Transverse colon (tissue), 4 donors: ENCODE measurements around the gene PTPRR. TPM values are rescaled to one million over a fixed set of nuclear protein-coding genes. Genes with fewer than 3 reads are reported as not detected.

Experiments used
- DNase-seq: peaks from one replicate; pipeline ENCODE4 v3.0.0-alpha.2; 2019
- H3K27ac ChIP-seq, 4 donors: fragments of 200-600 bp; sonication (generic); 2 replicates each; pipeline ENCODE4 v1.5.1; 2016 to 2018; ENCODE audit warnings: inconsistent platforms in 4 of 4
- H3K27me3 ChIP-seq: fragments of 200-600 bp; sonication (generic); 2 replicates; pipeline ENCODE4 v1.5.1; 2017; ENCODE audit warnings: inconsistent platforms
- H3K36me3 ChIP-seq, 4 donors: fragments of 200-600 bp; sonication (generic); 2 replicates each; pipeline ENCODE4 v1.5.1; 2017 to 2019; ENCODE audit warnings: inconsistent platforms in 4 of 4
- H3K4me1 ChIP-seq, 4 donors: fragments of 200-600 bp; sonication (generic); 2 replicates each; pipeline ENCODE4 v1.5.1; 2017 to 2020; ENCODE audit warnings: inconsistent platforms in 4 of 4
- H3K4me3 ChIP-seq, 4 donors: fragments of 200-600 bp; sonication (generic); 1 replicate in 1 of 4; 2 replicates in 3 of 4; pipeline versions ENCODE4 v1.5.1 to v1.6.1; 2017 to 2019; ENCODE audit warnings: inconsistent platforms in 4 of 4
- H3K9me3 ChIP-seq, 2 donors: fragments of 200-600 bp; sonication (generic); 2 replicates each; pipeline ENCODE4 v1.5.1; 2017 to 2019; ENCODE audit warnings: inconsistent platforms in 2 of 2
- EP300 ChIP-seq: sonication (generic); formaldehyde crosslinking; IDR thresholded peaks from one replicate; pipeline ENCODE4 v1.6.1; 2017; ENCODE audit warnings: antibody characterized with exemption, low read depth
- POLR2A ChIP-seq: fragments of 450-650 bp; IDR thresholded peaks from one replicate; pipeline ENCODE4 v1.6.1; 2016; ENCODE audit warnings: antibody characterized with exemption, mild to moderate bottlenecking, moderate library complexity
- POLR2AphosphoS5 ChIP-seq, 3 donors: sonication (generic); formaldehyde crosslinking; IDR thresholded peaks; one replicate each; pipeline ENCODE4 v1.6.1; 2016; ENCODE audit warnings: antibody characterized with exemption in 3 of 3
- WGBS, 2 donors: methylation state at CpG; one replicate each; pipeline ENCODE4 v1.1.5; 2018; ENCODE audit warnings: low coverage in 1 of 2; 5-methylcytosine and 5-hydroxymethylcytosine counted together
- in situ Hi-C, 4 donors: fragments of 200-750 bp; cut with MboI; loops; one replicate each; pipeline versions ENCODE4 v1.15.0 to v1.15.1; 2017; ENCODE audit warnings: low sequenced_read_pairs in 3 of 4, low pct_ligation_motif_present in 1 of 4, low pct_unique_long_range_greater_than_20kb in 1 of 4
- intact Hi-C: fragments of 100-400 bp; cut with DNase I; formaldehyde crosslinking; loops from one replicate; pipeline ENCODE4 v1.15.1; 2023; ENCODE audit warnings: low total_unique reads
- total RNA-seq, 4 donors: library from RNA; depleted of rRNA; stranded (reverse); fragments of >200 nt; gene quantifications; one replicate each; pipeline ENCODE4 v1.1.0, GENCODE V29; 2016
- TF ChIP-seq, protein P1 (sequence below), 5 experiments: fragments of 200-600 bp in 3 of 5; fragments of 450-650 bp in 2 of 5; sonication (generic) in 3 of 5; IDR thresholded peaks; 1 replicate in 2 of 5; 2 replicates in 3 of 5; pipeline ENCODE4 v1.5.1; 2016 to 2017; ENCODE audit warnings: antibody characterized with exemption in 5 of 5, inconsistent platforms in 3 of 5, mild to moderate bottlenecking in 2 of 5, moderate library complexity in 1 of 5

PTPRR gene
- total RNA-seq, 4 donors from 2014 or later = 13.2 to 50.9 (median 31.4) TPM; not detected in 1

DNA sequence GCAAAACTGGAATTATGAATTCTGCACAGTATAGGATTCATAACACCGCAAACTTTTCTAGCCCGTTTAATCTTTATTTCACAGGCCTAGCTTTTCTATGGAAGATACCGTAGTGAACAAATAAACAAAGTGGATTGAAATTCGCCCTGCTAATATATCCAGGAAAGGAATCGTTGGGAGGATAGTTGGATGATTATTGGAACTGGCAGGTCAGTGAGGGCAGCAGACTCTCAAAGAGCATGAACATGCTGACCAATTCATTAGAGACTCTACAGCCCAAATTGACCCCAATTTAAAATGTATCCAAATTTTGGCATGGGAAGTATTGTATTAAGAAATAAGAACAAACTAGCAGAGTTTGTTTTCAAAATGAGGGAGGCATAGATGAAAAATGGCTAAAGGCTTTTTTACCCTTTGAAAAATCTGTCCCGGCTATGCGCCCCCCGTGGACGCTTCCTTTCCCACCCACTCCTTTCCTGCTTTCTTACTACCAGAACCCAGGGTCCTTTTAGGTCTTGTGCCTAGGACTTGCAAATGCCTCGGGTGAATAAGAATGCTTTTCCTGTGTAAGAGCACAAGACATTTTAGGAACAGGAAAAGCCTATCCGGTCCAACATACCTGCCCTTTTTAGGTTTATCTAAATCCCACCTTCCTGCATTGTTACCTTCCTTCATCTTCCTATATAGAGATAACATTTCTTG, 198.7 kb downstream of the PTPRR start:
- 62 to 74% methylated on average over 11 of the region's 11 CpGs for WGBS, 2 donors
- peaks cover 0 to 7% (median 0%) of the 10 kb centered on the region in 4 donors for H3K4me1 ChIP-seq
- in situ Hi-C loops (loop anchor here in 3 of 4 donors (10.0 kb wide), 3 partner anchors 127 to 847 kb away; no protein-coding TSS in a partner anchor), intact Hi-C loops (loop anchor here (10.0 kb wide), 1 partner anchor 847 kb away; no protein-coding TSS in a partner anchor)
- DNase-seq = no peak
- H3K27ac ChIP-seq = no peak overlapping the region
- no peak overlapping the region for H3K4me3 ChIP-seq
- no peaks in the 10 kb centered on the region for H3K27me3 ChIP-seq
- TF ChIP-seq, protein P1, sequence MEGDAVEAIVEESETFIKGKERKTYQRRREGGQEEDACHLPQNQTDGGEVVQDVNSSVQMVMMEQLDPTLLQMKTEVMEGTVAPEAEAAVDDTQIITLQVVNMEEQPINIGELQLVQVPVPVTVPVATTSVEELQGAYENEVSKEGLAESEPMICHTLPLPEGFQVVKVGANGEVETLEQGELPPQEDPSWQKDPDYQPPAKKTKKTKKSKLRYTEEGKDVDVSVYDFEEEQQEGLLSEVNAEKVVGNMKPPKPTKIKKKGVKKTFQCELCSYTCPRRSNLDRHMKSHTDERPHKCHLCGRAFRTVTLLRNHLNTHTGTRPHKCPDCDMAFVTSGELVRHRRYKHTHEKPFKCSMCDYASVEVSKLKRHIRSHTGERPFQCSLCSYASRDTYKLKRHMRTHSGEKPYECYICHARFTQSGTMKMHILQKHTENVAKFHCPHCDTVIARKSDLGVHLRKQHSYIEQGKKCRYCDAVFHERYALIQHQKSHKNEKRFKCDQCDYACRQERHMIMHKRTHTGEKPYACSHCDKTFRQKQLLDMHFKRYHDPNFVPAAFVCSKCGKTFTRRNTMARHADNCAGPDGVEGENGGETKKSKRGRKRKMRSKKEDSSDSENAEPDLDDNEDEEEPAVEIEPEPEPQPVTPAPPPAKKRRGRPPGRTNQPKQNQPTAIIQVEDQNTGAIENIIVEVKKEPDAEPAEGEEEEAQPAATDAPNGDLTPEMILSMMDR (IDR thresholded peaks at IDR 0.05) = no peak
- TF ChIP-seq POLR2A = no peak
- no peak for TF ChIP-seq POLR2AphosphoS5 (IDR thresholded peaks at IDR 0.05)
- TF ChIP-seq EP300 = no peak
- no peaks in the 10 kb centered on the region for H3K9me3 ChIP-seq
- no peaks in the 10 kb centered on the region for H3K36me3 ChIP-seq

DNA sequence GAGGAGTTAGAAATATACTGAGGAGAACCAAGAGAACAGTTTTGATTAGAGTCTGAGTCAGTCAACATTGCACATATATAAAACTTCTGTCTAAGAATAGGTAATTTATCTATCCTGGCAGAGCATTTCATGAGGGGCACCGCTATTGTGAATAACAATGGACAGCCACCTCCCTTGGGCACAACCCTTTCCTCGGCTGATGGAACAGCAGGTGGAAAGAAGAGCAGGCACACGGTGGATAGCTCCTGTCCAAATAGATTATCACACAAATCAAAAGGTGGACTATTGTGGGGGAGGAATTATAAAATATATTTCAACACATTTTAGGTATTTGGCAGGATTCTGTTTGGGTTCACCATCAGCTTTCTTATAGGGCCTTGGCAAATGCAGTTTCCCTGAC, 199.3 kb downstream of the PTPRR start:
- 48 to 57% methylated on average over 3 of the region's 3 CpGs for WGBS, 2 donors
- Histone ChIP-seq H3K36me3 (no peaks in the 10 kb centered on the region), H3K4me1 (peaks cover 0 to 7% (median 0%) of the 10 kb centered on the region in 4 donors), H3K27me3 (no peaks in the 10 kb centered on the region), H3K27ac (no peak overlapping the region), H3K4me3 (no peak overlapping the region), H3K9me3 (no peaks in the 10 kb centered on the region)
- TF ChIP-seq EP300 (no peak), POLR2AphosphoS5 (IDR thresholded peaks at IDR 0.05) (no peak), POLR2A (no peak)
- TF ChIP-seq, protein P1 (IDR thresholded peaks at IDR 0.05) = no peak
- in situ Hi-C loops = loop anchor here in 3 of 4 donors (10.0 kb wide), 3 partner anchors 126 to 846 kb away; no protein-coding TSS in a partner anchor
- no peak for DNase-seq
- intact Hi-C loops = loop anchor here (10.0 kb wide), 1 partner anchor 846 kb away; no protein-coding TSS in a partner anchor

GRCh38 chr12:70719672-70720420, 200.7 kb downstream of the PTPRR start:
- H3K27ac ChIP-seq = no peak overlapping the region
- in situ Hi-C loops = loop anchor here (5.0 to 10.0 kb wide), 5 partner anchors 125 to 845 kb away; no protein-coding TSS in a partner anchor
- no peaks in the 10 kb centered on the region for H3K9me3 ChIP-seq
- no peaks in the 10 kb centered on the region for H3K36me3 ChIP-seq
- WGBS, 2 donors = 18 to 28% methylated on average over 15 to 19 of the region's 19 CpGs
- H3K4me3 ChIP-seq = peak overlapping the region in 1 of 4 donors; percentile 25
- peaks cover 0 to 7% (median 0%) of the 10 kb centered on the region in 4 donors for H3K4me1 ChIP-seq
- intact Hi-C loops = loop anchor here (10.0 kb wide), 1 partner anchor 845 kb away; no protein-coding TSS in a partner anchor
- H3K27me3 ChIP-seq = no peaks in the 10 kb centered on the region
- TF ChIP-seq, protein P1 (IDR thresholded peaks at IDR 0.05) = peak; percentile 75 to 84 (median 77)
- TF ChIP-seq EP300 = no peak
- DNase-seq = no peak

GRCh38 chr12:70719071-70719470, 201.5 kb downstream of the PTPRR start:
- TF ChIP-seq, protein P1 (IDR thresholded peaks at IDR 0.05) = no peak
- TF ChIP-seq POLR2AphosphoS5 (IDR thresholded peaks at IDR 0.05) (no peak), EP300 (no peak), POLR2A (no peak)
- DNase-seq = no peak
- Histone ChIP-seq H3K9me3 (no peaks in the 10 kb centered on the region), H3K4me1 (peaks cover 0 to 7% (median 0%) of the 10 kb centered on the region in 4 donors), H3K27ac (no peak overlapping the region), H3K36me3 (no peaks in the 10 kb centered on the region), H3K4me3 (no peak overlapping the region), H3K27me3 (no peaks in the 10 kb centered on the region)
- in situ Hi-C loops (loop anchor here in 3 of 4 donors (5.0 to 10.0 kb wide), 3 partner anchors 124 to 837 kb away; no protein-coding TSS in a partner anchor), intact Hi-C loops (no loop called here)
- 72 to 78% methylated on average over 11 to 12 of the region's 12 CpGs for WGBS, 2 donors
